Right lung (tissue), 5 donors: ENCODE results near the gene STIMATE. TPM values are rescaled to one million over a fixed set of nuclear protein-coding genes. Genes with fewer than 3 reads are reported as not detected.

Source experiments
- DNase-seq, 2 donors: peaks; one replicate each; pipeline ENCODE4 v3.0.0-alpha.2; 2013
- polyA plus RNA-seq, 5 donors: library from polyadenylated mRNA; unstranded; fragments of 120-200 nt; gene quantifications; one replicate each; pipeline versions ENCODE4 v1.2.1 to v1.2.3, GENCODE V29; 2013; ENCODE audit warnings: inconsistent platforms in 1 of 5, low replicate concordance in 1 of 5; ENCODE audit not compliant: insufficient read length in 5 of 5, insufficient read depth in 1 of 5

Gene STIMATE
- polyA plus RNA-seq, 5 donors = 13.4 to 18.6 (median 16.0) TPM

- DNase-seq = no peak
Measured at GRCh38 chr3:52792961-52793695, 104.2 kb downstream of the STIMATE start.

- no peak for DNase-seq
Measured at GRCh38 chr3:52792413-52792812, 104.9 kb downstream of the STIMATE start.

GRCh38 chr3:52791928-52792327 is 105.4 kb downstream of the STIMATE start:
- no peak for DNase-seq

GRCh38 chr3:52791366-52791765 is 106.0 kb downstream of the STIMATE start:
- no peak for DNase-seq

- DNase-seq = no peak
Measured at GRCh38 chr3:52790741-52791140, 106.6 kb downstream of the STIMATE start.

- DNase-seq = no peak
Measured at GRCh38 chr3:52790337-52790736, 107.0 kb downstream of the STIMATE start.

GRCh38 chr3:52789746-52790040 is 107.7 kb downstream of the STIMATE start:
- DNase-seq = no peak

GRCh38 chr3:52788890-52789745 is 108.2 kb downstream of the STIMATE start:
- no peak for DNase-seq

GRCh38 chr3:52787672-52788625 is 109.4 kb downstream of the STIMATE start:
- DNase-seq = no peak

GRCh38 chr3:52787246-52787645 is 110.1 kb downstream of the STIMATE start:
- no peak for DNase-seq

Other genes starting within 250 kb of the STIMATE start
- gene PBRM1, start 211.6 kb downstream of the STIMATE start, polyA plus RNA-seq = 10 to 100 TPM; 42.9 to 78.6 (median 65.2) TPM
- gene GNL3, start 211.5 kb downstream of the STIMATE start, polyA plus RNA-seq = 100 to 1,000 TPM; 100 to 124 (median 107) TPM
- 100 to 1,000 TPM; 104 to 121 (median 119) TPM for gene GLT8D1, start 191.8 kb downstream of the STIMATE start, polyA plus RNA-seq
- gene SPCS1, start 191.4 kb downstream of the STIMATE start, polyA plus RNA-seq = 100 to 1,000 TPM; 113 to 138 (median 123) TPM
- gene NEK4, start 126.6 kb downstream of the STIMATE start, polyA plus RNA-seq = 10 to 100 TPM; 20.7 to 30.7 (median 27.2) TPM
- gene ITIH1, start 119.9 kb downstream of the STIMATE start, polyA plus RNA-seq = 1 to 10 TPM in 1 of 5 donors, under 1 TPM in 1, not detected in 3; 0.15 to 6.0 TPM
- gene ITIH3, start 102.8 kb downstream of the STIMATE start, polyA plus RNA-seq = 1 to 10 TPM; 2.3 to 6.3 (median 3.8) TPM
- 10 to 100 TPM in 3 of 5 donors, 1 to 10 TPM in 2; 8.6 to 12.6 (median 11.1) TPM for gene ITIH4, start 66.9 kb downstream of the STIMATE start, polyA plus RNA-seq
- 1 to 10 TPM in 3 of 5 donors, under 1 TPM in 2; 0.53 to 4.8 (median 1.5) TPM for gene MUSTN1, start 62.5 kb downstream of the STIMATE start, polyA plus RNA-seq
- 10 to 100 TPM in 1 of 5 donors, 1 to 10 TPM in 4; 7.4 to 10.9 (median 7.9) TPM for gene SFMBT1, start 148.5 kb upstream of the STIMATE start, polyA plus RNA-seq
- 10 to 100 TPM; 21.3 to 25.4 (median 24.6) TPM for gene RFT1, start 232.9 kb upstream of the STIMATE start, polyA plus RNA-seq